ENCODE measurements around the gene CDK14.

The CDK14 gene

GRCh38 chr7:90774706-90775105, 178.6 kb downstream of the CDK14 start:
- H3K79me2 ChIP-seq (ENCODE audit: insufficient read depth, low read length): no peaks in the 10 kb centered on the region
- no peak overlapping the region for H3K9ac ChIP-seq (ENCODE audit: low read depth, low read length, poor library complexity, severe bottlenecking)
- H3K4me2 ChIP-seq (ENCODE audit: low read depth, low read length, poor library complexity, severe bottlenecking): no peak overlapping the region
- no peaks in the 10 kb centered on the region for H3F3A ChIP-seq (ENCODE audit: low read depth)
- H3K27me3 ChIP-seq (ENCODE audit: insufficient read depth, low read length, poor library complexity, severe bottlenecking): no peaks in the 10 kb centered on the region
- H3K9me3 ChIP-seq (ENCODE audit: insufficient read depth, low read depth, low read length): no peaks in the 10 kb centered on the region
- H3K4me1 ChIP-seq (ENCODE audit: insufficient read depth, low read length, poor library complexity, severe bottlenecking): no peaks in the 10 kb centered on the region
- no peak for TF ChIP-seq CTCF (conservative IDR thresholded peaks at IDR 0.05; ENCODE audit: low read length)
- TF ChIP-seq EZH2phosphoT487 (IDR thresholded peaks at IDR 0.05; ENCODE audit: borderline replicate concordance): no peak
- no peak overlapping the region for H2AFZ ChIP-seq (ENCODE audit: low read length)
- H4K20me1 ChIP-seq (ENCODE audit: insufficient read depth, low read length, poor library complexity, severe bottlenecking): no peaks in the 10 kb centered on the region
- H3K36me3 ChIP-seq (ENCODE audit: insufficient read depth, low read length): no peaks in the 10 kb centered on the region
- no peaks in the 10 kb centered on the region for H3K9me2 ChIP-seq (replicated peaks; ENCODE audit: low read depth, low read length)
- H3K4me3 ChIP-seq (ENCODE audit: low read length, poor library complexity, severe bottlenecking): no peak overlapping the region

GRCh38 chr7:90775383-90775965, 179.4 kb downstream of the CDK14 start:
- H3F3A ChIP-seq (ENCODE audit: low read depth): no peaks in the 10 kb centered on the region
- H3K9ac ChIP-seq (ENCODE audit: low read depth, low read length, poor library complexity, severe bottlenecking): no peak overlapping the region
- no peaks in the 10 kb centered on the region for H3K79me2 ChIP-seq (ENCODE audit: insufficient read depth, low read length)
- no peak overlapping the region for H2AFZ ChIP-seq (ENCODE audit: low read length)
- H3K36me3 ChIP-seq (ENCODE audit: insufficient read depth, low read length): no peaks in the 10 kb centered on the region
- H3K9me2 ChIP-seq (replicated peaks; ENCODE audit: low read depth, low read length): no peaks in the 10 kb centered on the region
- no peaks in the 10 kb centered on the region for H3K4me1 ChIP-seq (ENCODE audit: insufficient read depth, low read length, poor library complexity, severe bottlenecking)
- no peaks in the 10 kb centered on the region for H4K20me1 ChIP-seq (ENCODE audit: insufficient read depth, low read length, poor library complexity, severe bottlenecking)
- no peaks in the 10 kb centered on the region for H3K9me3 ChIP-seq (ENCODE audit: insufficient read depth, low read depth, low read length)
- H3K27me3 ChIP-seq (ENCODE audit: insufficient read depth, low read length, poor library complexity, severe bottlenecking): no peaks in the 10 kb centered on the region
- H3K4me3 ChIP-seq (ENCODE audit: low read length, poor library complexity, severe bottlenecking): no peak overlapping the region
- no peak for TF ChIP-seq EZH2phosphoT487 (IDR thresholded peaks at IDR 0.05; ENCODE audit: borderline replicate concordance)
- no peak for TF ChIP-seq CTCF (conservative IDR thresholded peaks at IDR 0.05; ENCODE audit: low read length)
- H3K4me2 ChIP-seq (ENCODE audit: low read depth, low read length, poor library complexity, severe bottlenecking): no peak overlapping the region

- H3K9me2 ChIP-seq (replicated peaks; ENCODE audit: low read depth, low read length): no peaks in the 10 kb centered on the region
These were observed 180.9 kb downstream of the CDK14 start for GRCh38 chr7:90777041-90777440.

More at GRCh38 chr7:90777041-90777440, 180.9 kb downstream of the CDK14 start:
- TF ChIP-seq EZH2phosphoT487 (IDR thresholded peaks at IDR 0.05; ENCODE audit: borderline replicate concordance): no peak
- no peak for TF ChIP-seq CTCF (conservative IDR thresholded peaks at IDR 0.05; ENCODE audit: low read length)
- Histone ChIP-seq H3K36me3 (ENCODE audit: insufficient read depth, low read length) (no peaks in the 10 kb centered on the region), H3K9me3 (ENCODE audit: insufficient read depth, low read depth, low read length) (no peaks in the 10 kb centered on the region), H3K27me3 (ENCODE audit: insufficient read depth, low read length, poor library complexity, severe bottlenecking) (no peaks in the 10 kb centered on the region), H3K4me2 (ENCODE audit: low read depth, low read length, poor library complexity, severe bottlenecking) (no peak overlapping the region), H3F3A (ENCODE audit: low read depth) (no peaks in the 10 kb centered on the region), H3K9ac (ENCODE audit: low read depth, low read length, poor library complexity, severe bottlenecking) (no peak overlapping the region), H4K20me1 (ENCODE audit: insufficient read depth, low read length, poor library complexity, severe bottlenecking) (no peaks in the 10 kb centered on the region), H3K79me2 (ENCODE audit: insufficient read depth, low read length) (no peaks in the 10 kb centered on the region), H3K4me1 (ENCODE audit: insufficient read depth, low read length, poor library complexity, severe bottlenecking) (no peaks in the 10 kb centered on the region), H3K4me3 (ENCODE audit: low read length, poor library complexity, severe bottlenecking) (no peak overlapping the region), H2AFZ (ENCODE audit: low read length) (no peak overlapping the region)

All from Loucy (cell line).